MCF 10A (cell line): Measurements from ENCODE around the gene KRTAP3-3. TPM values are rescaled to one million over a fixed set of nuclear protein-coding genes. Genes with fewer than 3 reads are reported as not detected.

ENCODE experiments used
- BruUV-seq: library from RNA; stranded (reverse); fragments of 400-500 nt; replicated peaks from 2 replicates; lab custom pipeline; 2021; lab: Mats Ljungman, UMichigan
- CTCF ChIA-PET: fragments of 300-600 bp; sonication (Branson Sonifier 250); formaldehyde crosslinking; extraction: SDS; loops from one replicate; lab custom pipeline; 2021; ENCODE audit warnings: antibody characterized with exemption, inconsistent platforms; lab: Yijun Ruan, JAX
- POLR2A ChIA-PET: fragments of 300-600, 350-650 bp; sonication (Branson Sonifier 250); formaldehyde crosslinking; extraction: SDS; loops from one replicate; lab custom pipeline; 2020; ENCODE audit warnings: antibody characterized with exemption, inconsistent platforms; lab: Yijun Ruan, JAX
- DNase-seq: peaks from one replicate; pipeline ENCODE4 v3.0.0-alpha.2; 2018; ENCODE audit not compliant: unreplicated experiment
- H3K27ac Mint-ChIP-seq: one replicate; pipeline ENCODE4 v1.8.0; 2022; ENCODE audit warnings: mild to moderate bottlenecking, low read depth, mixed read lengths; ENCODE audit not compliant: unreplicated experiment
- H3K27me3 Mint-ChIP-seq: one replicate; pipeline ENCODE4 v1.8.0; 2022; ENCODE audit warnings: mixed read lengths; ENCODE audit not compliant: insufficient read depth, unreplicated experiment
- H3K36me3 Mint-ChIP-seq: one replicate; pipeline ENCODE4 v1.8.0; 2022; ENCODE audit warnings: mild to moderate bottlenecking, moderate library complexity, mixed read lengths; ENCODE audit not compliant: insufficient read depth, unreplicated experiment
- H3K4me1 Mint-ChIP-seq: one replicate; pipeline ENCODE4 v1.8.0; 2022; ENCODE audit warnings: mixed read lengths; ENCODE audit not compliant: insufficient read depth, unreplicated experiment
- H3K4me3 Mint-ChIP-seq: one replicate; pipeline ENCODE4 v1.8.0; 2022; ENCODE audit warnings: mild to moderate bottlenecking, moderate library complexity, mixed read lengths; ENCODE audit not compliant: unreplicated experiment
- H3K9me3 Mint-ChIP-seq: one replicate; pipeline ENCODE4 v1.8.0; 2022; ENCODE audit warnings: mixed read lengths; ENCODE audit not compliant: unreplicated experiment
- CTCF ChIP-seq: fragments of 200-600 bp; IDR thresholded peaks from one replicate; pipeline ENCODE4 v1.8.0; 2022; ENCODE audit warnings: antibody characterized with exemption, mild to moderate bottlenecking; ENCODE audit not compliant: unreplicated experiment
- intact Hi-C: fragments of 100-400 bp; cut with micrococcal nuclease; formaldehyde crosslinking; loops from 2 replicates; pipeline ENCODE4 v1.14.1; 2022
- total RNA-seq: library from RNA; stranded (reverse); gene quantifications from 2 replicates; pipeline ENCODE4 v1.2.3, GENCODE V29; 2022

Gene KRTAP3-3
- total RNA-seq, 1 experiment from 2014 or later: not detected

GRCh38 chr17:41019415-41019814, 25.5 kb upstream of the KRTAP3-3 start:
- intact Hi-C loops: no loop called here
- POLR2A ChIA-PET: no interaction called here
- CTCF ChIA-PET: interaction anchor here (0.6 to 0.8 kb wide), 2 partner anchors 113 to 203 kb away, joined by 3 read pairs; no protein-coding TSS in a partner anchor

GRCh38 chr17:41018541-41018940, 24.6 kb upstream of the KRTAP3-3 start:
- TF ChIP-seq CTCF: no peak
- no peaks in the 10 kb centered on the region for H3K4me1 Mint-ChIP-seq
- H3K27me3 Mint-ChIP-seq: no peaks in the 10 kb centered on the region
- ChIA-PET CTCF (interaction anchor here (0.8 to 0.9 kb wide), 2 partner anchors 18 to 112 kb away, joined by 3 to 4 read pairs; no protein-coding TSS in a partner anchor), POLR2A (no interaction called here)
- no peak overlapping the region for H3K27ac Mint-ChIP-seq
- no peaks in the 10 kb centered on the region for H3K9me3 Mint-ChIP-seq
- H3K36me3 Mint-ChIP-seq: no peaks in the 10 kb centered on the region
- no peak for DNase-seq
- no peak overlapping the region for H3K4me3 Mint-ChIP-seq
- BruUV-seq: no TSS peak
- intact Hi-C loops: no loop called here

More at GRCh38 chr17:41019415-41019814, 25.5 kb upstream of the KRTAP3-3 start:
- no TSS peak for BruUV-seq
- H3K36me3 Mint-ChIP-seq: no peaks in the 10 kb centered on the region
- no peak for DNase-seq
- no peak overlapping the region for H3K27ac Mint-ChIP-seq
- no peaks in the 10 kb centered on the region for H3K27me3 Mint-ChIP-seq
- no peak overlapping the region for H3K4me3 Mint-ChIP-seq
- H3K9me3 Mint-ChIP-seq: no peaks in the 10 kb centered on the region
- no peaks in the 10 kb centered on the region for H3K4me1 Mint-ChIP-seq
- TF ChIP-seq CTCF: no peak

DNA sequence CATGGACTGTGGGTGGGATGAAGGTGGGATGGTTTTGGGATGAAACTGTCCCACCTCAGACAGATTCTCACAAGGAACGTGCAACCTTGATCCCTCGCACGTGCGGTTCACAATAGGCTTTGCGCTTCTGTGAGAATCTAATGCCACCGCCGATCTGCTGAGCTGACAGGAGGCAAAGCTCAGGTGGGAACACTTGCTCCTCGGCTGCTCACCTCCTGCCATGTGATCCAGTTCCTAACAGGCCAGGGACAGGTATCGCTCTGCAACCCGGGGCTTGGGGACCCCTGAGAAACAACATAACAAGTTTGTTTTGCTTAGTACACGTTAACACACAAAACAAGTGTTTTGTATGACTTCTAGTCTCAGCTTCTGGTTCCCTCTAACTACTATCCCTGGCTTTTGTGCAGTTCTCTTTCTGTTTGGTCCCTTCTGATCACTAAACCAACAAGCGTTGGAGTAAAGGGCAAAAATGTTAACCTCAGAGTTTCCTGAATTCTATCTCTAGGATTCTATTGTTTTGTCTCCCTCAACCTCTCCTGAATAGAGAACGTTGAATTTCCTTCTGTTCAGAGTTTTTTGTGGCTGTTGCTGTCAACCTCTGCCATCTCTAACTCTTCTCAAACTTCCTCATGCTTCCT, 22.7 kb upstream of the KRTAP3-3 start:
- intact Hi-C loops: no loop called here
- Mint-ChIP-seq H3K36me3 (no peaks in the 10 kb centered on the region), H3K4me3 (no peak overlapping the region), H3K4me1 (no peaks in the 10 kb centered on the region), H3K9me3 (no peaks in the 10 kb centered on the region), H3K27me3 (no peaks in the 10 kb centered on the region), H3K27ac (no peak overlapping the region)
- no peak for TF ChIP-seq CTCF
- BruUV-seq: no TSS peak
- POLR2A ChIA-PET: no interaction called here
- CTCF ChIA-PET: no interaction called here
- no peak for DNase-seq

GRCh38 chr17:41015454-41015853, 21.5 kb upstream of the KRTAP3-3 start:
- Mint-ChIP-seq H3K36me3 (no peaks in the 10 kb centered on the region), H3K27me3 (no peaks in the 10 kb centered on the region), H3K4me1 (no peaks in the 10 kb centered on the region), H3K4me3 (no peak overlapping the region), H3K9me3 (no peaks in the 10 kb centered on the region), H3K27ac (no peak overlapping the region)
- DNase-seq: no peak
- intact Hi-C loops: no loop called here
- ChIA-PET POLR2A (interaction anchor here (0.6 kb wide), 1 partner anchor 32 kb away, joined by 3 read pairs; the partner anchor contains the start of gene KRT40), CTCF (no interaction called here)
- TF ChIP-seq CTCF: no peak
- no TSS peak for BruUV-seq
